H1 (cell line): ENCODE results near the gene MEFV.

ENCODE experiments used
- ATF2 ChIP-seq: IDR thresholded peaks from 2 replicates; pipeline ENCODE4 v1.6.1; 2012; ENCODE audit warnings: low read length, inconsistent platforms
- EZH2 ChIP-seq: fragments of 200-600 bp; sonication (generic); IDR thresholded peaks from 2 replicates; pipeline ENCODE4 v1.7.1; 2012; ENCODE audit warnings: low read depth, mild to moderate bottlenecking, moderate library complexity, low read length, inconsistent platforms; ENCODE audit not compliant: severe bottlenecking
- GABPA ChIP-seq: IDR thresholded peaks from 2 replicates; pipeline ENCODE4 v1.6.1; 2011; ENCODE audit warnings: mild to moderate bottlenecking, low read length, moderate library complexity, borderline replicate concordance; ENCODE audit not compliant: insufficient read depth
- HDAC6 ChIP-seq: IDR thresholded peaks from one replicate; pipeline ENCODE4 v1.7.1; 2012; ENCODE audit warnings: low read depth, mild to moderate bottlenecking, inconsistent platforms, low read length, moderate library complexity
- KDM1A ChIP-seq: fragments of 200-600, 300-600 bp; sonication (generic); IDR thresholded peaks from 2 replicates; pipeline ENCODE4 v1.7.1; 2016; ENCODE audit warnings: mild to moderate bottlenecking, low read length, borderline replicate concordance
- POLR2A ChIP-seq, 2 experiments: IDR thresholded peaks; 1 replicate in 1 of 2; 2 replicates in 1 of 2; pipeline ENCODE4 v1.6.1; 2011; ENCODE audit warnings: low read depth in 2 of 2, low read length in 2 of 2, mild to moderate bottlenecking in 2 of 2; ENCODE audit errors: control extremely low read depth in 1 of 2
- RAD21 ChIP-seq, 2 experiments: IDR thresholded peaks in 1 of 2; conservative IDR thresholded peaks in 1 of 2; 2 replicates each; pipeline ENCODE4 v1.6.1; 2011; ENCODE audit warnings: low read depth in 2 of 2, low read length in 2 of 2, improper control_type of control experiment in 1 of 2, inconsistent platforms in 1 of 2, mild to moderate bottlenecking in 1 of 2, moderate library complexity in 1 of 2
- RFX5 ChIP-seq: IDR thresholded peaks from 2 replicates; pipeline ENCODE4 v1.6.1; 2011; ENCODE audit warnings: low read depth, low read length, improper control_type of control experiment, borderline replicate concordance
- SIRT6 ChIP-seq: IDR thresholded peaks from one replicate; pipeline ENCODE4 v1.7.1; 2012; ENCODE audit warnings: low read length, inconsistent platforms
- SUZ12 ChIP-seq: fragments of 200-600 bp; sonication (generic); IDR thresholded peaks from 2 replicates; pipeline ENCODE4 v1.6.1; 2012; ENCODE audit warnings: mild to moderate bottlenecking, inconsistent platforms, low read length, moderate library complexity, mixed read lengths
- TAF7 ChIP-seq: optimal IDR thresholded peaks from 2 replicates; pipeline ENCODE3; 2011; ENCODE audit warnings: low read depth, mild to moderate bottlenecking, inconsistent platforms, low read length, moderate library complexity, borderline replicate concordance
- USF2 ChIP-seq: IDR thresholded peaks from 2 replicates; pipeline ENCODE4 v1.6.1; 2011; ENCODE audit warnings: low read length, improper control_type of control experiment
- TF ChIP-seq, protein P1 (sequence below), 3 experiments: IDR thresholded peaks; 1 replicate in 2 of 3; 2 replicates in 1 of 3; pipeline versions ENCODE4 v1.5.1 to v1.6.1; 2011; ENCODE audit warnings: low read length in 3 of 3, mild to moderate bottlenecking in 3 of 3, inconsistent platforms in 2 of 3, low read depth in 1 of 3, moderate library complexity in 1 of 3; ENCODE audit not compliant: insufficient read depth in 1 of 3; ENCODE audit errors: control extremely low read depth in 1 of 3

- TF ChIP-seq, protein P1, sequence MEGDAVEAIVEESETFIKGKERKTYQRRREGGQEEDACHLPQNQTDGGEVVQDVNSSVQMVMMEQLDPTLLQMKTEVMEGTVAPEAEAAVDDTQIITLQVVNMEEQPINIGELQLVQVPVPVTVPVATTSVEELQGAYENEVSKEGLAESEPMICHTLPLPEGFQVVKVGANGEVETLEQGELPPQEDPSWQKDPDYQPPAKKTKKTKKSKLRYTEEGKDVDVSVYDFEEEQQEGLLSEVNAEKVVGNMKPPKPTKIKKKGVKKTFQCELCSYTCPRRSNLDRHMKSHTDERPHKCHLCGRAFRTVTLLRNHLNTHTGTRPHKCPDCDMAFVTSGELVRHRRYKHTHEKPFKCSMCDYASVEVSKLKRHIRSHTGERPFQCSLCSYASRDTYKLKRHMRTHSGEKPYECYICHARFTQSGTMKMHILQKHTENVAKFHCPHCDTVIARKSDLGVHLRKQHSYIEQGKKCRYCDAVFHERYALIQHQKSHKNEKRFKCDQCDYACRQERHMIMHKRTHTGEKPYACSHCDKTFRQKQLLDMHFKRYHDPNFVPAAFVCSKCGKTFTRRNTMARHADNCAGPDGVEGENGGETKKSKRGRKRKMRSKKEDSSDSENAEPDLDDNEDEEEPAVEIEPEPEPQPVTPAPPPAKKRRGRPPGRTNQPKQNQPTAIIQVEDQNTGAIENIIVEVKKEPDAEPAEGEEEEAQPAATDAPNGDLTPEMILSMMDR (IDR thresholded peaks at IDR 0.05; ENCODE audit: control extremely low read depth in 1 of 3, insufficient read depth in 1 of 3, low read depth in 1 of 3, low read length in 3 of 3), result no peak
- TF ChIP-seq GABPA (no peak), EZH2 (no peak), ATF2 (no peak), POLR2A (IDR thresholded peaks at IDR 0.05; ENCODE audit: control extremely low read depth in 1 of 2, low read depth in 2 of 2, low read length in 2 of 2) (no peak), HDAC6 (no peak), RAD21 (IDR thresholded peaks at IDR 0.05 in 1 of 2, conservative IDR thresholded peaks at IDR 0.05 in 1 of 2; ENCODE audit: low read depth in 2 of 2, low read length in 2 of 2) (no peak), SIRT6 (no peak), USF2 (no peak), KDM1A (no peak), SUZ12 (no peak), TAF7 (no peak), RFX5 (no peak)
Measured at GRCh38 chr16:3274947-3275346, 18.5 kb upstream of the MEFV start.
